RWPE2 (cell line): Measurements from ENCODE around the gene LRRC8D.

ENCODE experiments used
- ATAC-seq: fragments of 200-7000 bp; cut with Tn5 transposase; 3 replicates; pipeline ENCODE4 v1.9.1; 2021; ENCODE audit warnings: low read depth
- DNase-seq: peaks from one replicate; pipeline ENCODE4 v3.0.0-alpha.2; 2020; ENCODE audit warnings: low spot score
- H3K27ac ChIP-seq: fragments of 450-650 bp; 2 replicates; pipeline ENCODE4 v1.5.1; 2017; ENCODE audit warnings: mild to moderate bottlenecking; ENCODE audit not compliant: poor library complexity, severe bottlenecking
- H3K27me3 ChIP-seq: fragments of 250-450 bp; sonication (Bioruptor Pico); 2 replicates; pipeline ENCODE4 v1.5.1; 2021; ENCODE audit warnings: mild to moderate bottlenecking, moderate library complexity; ENCODE audit not compliant: insufficient read depth, poor library complexity, severe bottlenecking
- H3K36me3 ChIP-seq: fragments of 250-450 bp; sonication (Bioruptor Pico); 2 replicates; pipeline ENCODE4 v1.5.1; 2020; ENCODE audit warnings: low read depth, mild to moderate bottlenecking, moderate library complexity
- H3K4me1 ChIP-seq: fragments of 250-450 bp; sonication (Bioruptor Pico); 2 replicates; pipeline ENCODE4 v1.5.1; 2021; ENCODE audit warnings: mild to moderate bottlenecking, moderate library complexity; ENCODE audit not compliant: insufficient read depth, poor library complexity, severe bottlenecking
- H3K4me3 ChIP-seq: fragments of 250-450 bp; sonication (Bioruptor Pico); 2 replicates; pipeline ENCODE4 v1.5.1; 2021; ENCODE audit warnings: mild to moderate bottlenecking, moderate library complexity; ENCODE audit not compliant: severe bottlenecking
- H3K9me3 ChIP-seq: fragments of 250-450 bp; sonication (Bioruptor Pico); 2 replicates; pipeline ENCODE4 v1.5.1; 2021; ENCODE audit warnings: mild to moderate bottlenecking, moderate library complexity; ENCODE audit not compliant: severe bottlenecking
- TF ChIP-seq, protein P1 (sequence below): fragments of 450-650 bp; IDR thresholded peaks from one replicate; pipeline ENCODE4 v1.5.1; 2017; ENCODE audit warnings: mild to moderate bottlenecking, moderate library complexity; ENCODE audit not compliant: poor library complexity, severe bottlenecking

The LRRC8D gene

GRCh38 chr1:89946532-89946931 is 125.7 kb downstream of the LRRC8D start:
- H3K36me3 ChIP-seq, result no peaks in the 10 kb centered on the region
- TF ChIP-seq, protein P1, sequence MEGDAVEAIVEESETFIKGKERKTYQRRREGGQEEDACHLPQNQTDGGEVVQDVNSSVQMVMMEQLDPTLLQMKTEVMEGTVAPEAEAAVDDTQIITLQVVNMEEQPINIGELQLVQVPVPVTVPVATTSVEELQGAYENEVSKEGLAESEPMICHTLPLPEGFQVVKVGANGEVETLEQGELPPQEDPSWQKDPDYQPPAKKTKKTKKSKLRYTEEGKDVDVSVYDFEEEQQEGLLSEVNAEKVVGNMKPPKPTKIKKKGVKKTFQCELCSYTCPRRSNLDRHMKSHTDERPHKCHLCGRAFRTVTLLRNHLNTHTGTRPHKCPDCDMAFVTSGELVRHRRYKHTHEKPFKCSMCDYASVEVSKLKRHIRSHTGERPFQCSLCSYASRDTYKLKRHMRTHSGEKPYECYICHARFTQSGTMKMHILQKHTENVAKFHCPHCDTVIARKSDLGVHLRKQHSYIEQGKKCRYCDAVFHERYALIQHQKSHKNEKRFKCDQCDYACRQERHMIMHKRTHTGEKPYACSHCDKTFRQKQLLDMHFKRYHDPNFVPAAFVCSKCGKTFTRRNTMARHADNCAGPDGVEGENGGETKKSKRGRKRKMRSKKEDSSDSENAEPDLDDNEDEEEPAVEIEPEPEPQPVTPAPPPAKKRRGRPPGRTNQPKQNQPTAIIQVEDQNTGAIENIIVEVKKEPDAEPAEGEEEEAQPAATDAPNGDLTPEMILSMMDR, result no peak
- peaks cover 2% of the 10 kb centered on the region for H3K9me3 ChIP-seq
- H3K4me3 ChIP-seq, result no peak overlapping the region
- H3K27me3 ChIP-seq, result no peaks in the 10 kb centered on the region
- ATAC-seq, result no peak
- DNase-seq, result no peak
- peaks cover 23% of the 10 kb centered on the region for H3K4me1 ChIP-seq
- H3K27ac ChIP-seq, result peak overlapping the region; percentile 28

DNA sequence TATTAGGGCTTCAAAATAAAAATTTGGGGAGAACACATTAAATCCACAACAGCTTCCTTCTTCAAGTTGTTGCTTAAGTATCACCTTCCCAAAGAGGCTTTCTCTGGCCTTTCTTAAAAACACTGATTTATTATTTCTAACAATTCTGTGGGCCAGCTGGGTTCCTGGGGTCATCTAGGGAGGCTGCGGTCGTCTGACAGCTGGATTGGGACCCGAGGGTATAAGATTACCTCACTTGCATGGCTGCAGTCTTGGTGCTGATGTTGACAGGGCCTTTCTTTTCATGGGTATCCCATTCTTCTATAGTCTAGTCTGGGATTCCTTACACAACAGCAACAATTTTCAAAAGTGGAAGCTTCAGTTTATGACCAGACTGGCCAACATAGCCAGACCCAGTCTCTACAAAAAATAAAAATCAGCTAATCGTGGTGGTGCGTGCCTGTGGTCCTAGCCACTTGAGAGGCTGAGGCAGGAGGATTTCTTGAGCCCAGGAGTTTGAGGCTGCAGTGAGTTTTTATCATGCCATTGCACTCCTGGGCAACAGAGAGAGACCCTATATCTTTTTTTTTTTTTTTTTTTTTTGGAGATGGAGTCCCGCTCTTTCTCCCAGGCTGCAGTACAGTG is 128.0 kb downstream of the LRRC8D start:
- TF ChIP-seq, protein P1, result no peak
- H3K4me1 ChIP-seq, result peaks cover 25% of the 10 kb centered on the region

DNA sequence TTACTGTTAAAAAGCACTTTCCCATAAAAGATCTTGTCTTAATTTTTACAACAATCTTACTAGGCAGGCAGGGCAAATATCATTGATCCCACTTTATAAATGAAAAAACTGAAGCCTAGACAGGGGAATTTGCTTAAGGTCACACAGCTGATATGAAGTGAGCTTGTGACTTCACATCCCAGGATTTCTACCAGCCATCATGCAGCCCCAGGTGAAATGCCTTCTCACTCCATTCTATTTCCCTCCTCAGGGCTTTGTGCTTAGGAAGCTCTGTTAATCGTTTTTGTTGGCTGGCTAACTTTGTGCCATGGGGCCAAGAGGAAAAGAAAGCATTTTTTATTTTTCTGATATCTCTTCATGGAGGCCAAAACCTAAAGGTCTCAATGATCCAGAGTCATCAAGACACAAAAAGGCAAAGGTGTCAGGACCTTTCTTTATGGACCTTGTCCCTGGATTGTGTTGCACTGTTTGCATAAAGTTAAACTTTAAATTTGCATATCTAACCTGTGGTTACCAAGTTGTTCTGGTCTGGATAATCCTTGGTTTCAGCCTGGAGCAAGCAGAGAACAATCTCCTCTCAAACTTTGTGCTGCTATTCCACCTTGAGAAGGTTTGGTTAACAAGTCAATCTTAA is 129.3 kb downstream of the LRRC8D start:
- Histone ChIP-seq H3K27me3 (no peaks in the 10 kb centered on the region), H3K9me3 (peaks cover 2% of the 10 kb centered on the region), H3K4me3 (no peak overlapping the region), H3K4me1 (peaks cover 32% of the 10 kb centered on the region), H3K27ac (no peak overlapping the region), H3K36me3 (no peaks in the 10 kb centered on the region)
- TF ChIP-seq, protein P1, result no peak
- ATAC-seq (no peak), DNase-seq (no peak)

More for the DNA sequence above, 128.0 kb downstream of the LRRC8D start:
- H3K4me3 ChIP-seq, result no peak overlapping the region
- H3K27me3 ChIP-seq, result no peaks in the 10 kb centered on the region
- no peak for ATAC-seq
- H3K36me3 ChIP-seq, result no peaks in the 10 kb centered on the region
- no peak for DNase-seq
- peaks cover 2% of the 10 kb centered on the region for H3K9me3 ChIP-seq
- no peak overlapping the region for H3K27ac ChIP-seq

GRCh38 chr1:89950703-89951102 is 129.9 kb downstream of the LRRC8D start:
- DNase-seq, result no peak
- TF ChIP-seq, protein P1, result no peak
- Histone ChIP-seq H3K27me3 (no peaks in the 10 kb centered on the region), H3K9me3 (peaks cover 1% of the 10 kb centered on the region), H3K4me1 (peaks cover 28% of the 10 kb centered on the region), H3K4me3 (no peak overlapping the region), H3K36me3 (no peaks in the 10 kb centered on the region), H3K27ac (no peak overlapping the region)
- no peak for ATAC-seq
